Activated CD8-positive, alpha-beta memory T cell treated with anti-CD3 and anti-CD28 coated beads for 36 hours (primary cell): ENCODE measurements around the gene TMEM203. TPM values are rescaled to one million over a fixed set of nuclear protein-coding genes. Genes with fewer than 3 reads are reported as not detected.

Experiments used
- CTCF ChIA-PET: fragments of 350-600 bp; sonication (Branson Sonifier 250); formaldehyde crosslinking; loops from one replicate; lab custom pipeline; 2021; ENCODE audit warnings: antibody characterized with exemption; lab: Charles Lee
- POLR2A ChIA-PET: fragments of 350-600 bp; sonication (Branson Sonifier 250); formaldehyde crosslinking; loops from one replicate; lab custom pipeline; 2021; ENCODE audit warnings: antibody characterized with exemption; lab: Charles Lee
- total RNA-seq, 2 experiments: library from RNA; stranded (reverse); gene quantifications; one replicate each; pipeline ENCODE4 v1.2.3, GENCODE V29; 2021

TMEM203 gene
- total RNA-seq, 2 experiments from 2014 or later, result 47.0 to 47.1 TPM

GRCh38 chr9:137224830-137225694, 19.6 kb upstream of the TMEM203 start, which contains the start of gene CYSRT1:
Gene CYSRT1, plus strand, starts transcription at chr9:137225174. Its CDS starts 448 bp downstream, at chr9:137225622.
- ChIA-PET POLR2A (no interaction called here), CTCF (interaction anchor here (0.5 to 7.0 kb wide), 4 partner anchors 12 to 71 kb away, joined by 3 to 49 read pairs (median 3); partner anchors contain the start of gene TUBB4B)

GRCh38 chr9:137223078-137223970, 17.9 kb upstream of the TMEM203 start:
- ChIA-PET POLR2A (interaction anchor here (0.5 to 2.6 kb wide), 15 partner anchors 17 to 342 kb away, joined by 3 to 15 read pairs (median 4); partner anchors contain the start of genes ANAPC2, MAN1B1, NDOR1 and SSNA1), CTCF (interaction anchor here (0.8 to 7.0 kb wide), 11 partner anchors 13 to 436 kb away, joined by 3 to 49 read pairs (median 3); partner anchors contain the start of gene NPDC1)

GRCh38 chr9:137222190-137223077, 17.0 kb upstream of the TMEM203 start, which contains the start of gene RNF208:
Gene RNF208, minus strand, starts transcription at chr9:137222240. Its CDS starts 1,028 bp downstream, at chr9:137221212.
- POLR2A ChIA-PET, result interaction anchor here (0.5 to 2.6 kb wide), 11 partner anchors 17 to 136 kb away, joined by 3 to 15 read pairs (median 4); partner anchors contain the start of genes MAN1B1, NDOR1, TMEM203 and TPRN
- CTCF ChIA-PET, result interaction anchor here (0.8 to 7.0 kb wide), 11 partner anchors 14 to 435 kb away, joined by 3 to 49 read pairs (median 3); partner anchors contain the start of gene NPDC1

GRCh38 chr9:137221506-137222111, 16.2 kb upstream of the TMEM203 start:
- ChIA-PET POLR2A (interaction anchor here (0.9 to 1.6 kb wide), 2 partner anchors 11 to 32 kb away, joined by 3 to 4 read pairs; no protein-coding TSS in a partner anchor), CTCF (interaction anchor here (7.0 kb wide), 1 partner anchor 15 kb away, joined by 49 read pairs; no protein-coding TSS in a partner anchor)

GRCh38 chr9:137221095-137221505, 15.7 kb upstream of the TMEM203 start:
- CTCF ChIA-PET, result interaction anchor here (1.4 kb wide), 1 partner anchor 103 kb away, joined by 4 read pairs; no protein-coding TSS in a partner anchor
- POLR2A ChIA-PET, result interaction anchor here (0.8 to 0.9 kb wide), 2 partner anchors 11 to 13 kb away, joined by 3 to 4 read pairs; no protein-coding TSS in a partner anchor

GRCh38 chr9:137220317-137221094, 15.1 kb upstream of the TMEM203 start:
- CTCF ChIA-PET, result interaction anchor here (0.8 to 1.4 kb wide), 3 partner anchors 16 to 153 kb away, joined by 3 to 4 read pairs (median 4); no protein-coding TSS in a partner anchor
- POLR2A ChIA-PET, result interaction anchor here (0.6 to 0.8 kb wide), 2 partner anchors 13 to 431 kb away, joined by 4 read pairs; no protein-coding TSS in a partner anchor

- POLR2A ChIA-PET, result no interaction called here
- CTCF ChIA-PET, result interaction anchor here (0.8 to 1.4 kb wide), 3 partner anchors 17 to 152 kb away, joined by 3 to 4 read pairs (median 4); no protein-coding TSS in a partner anchor
These were observed 14.4 kb upstream of the TMEM203 start for GRCh38 chr9:137219757-137220316.

- ChIA-PET POLR2A (interaction anchor here (0.6 kb wide), 1 partner anchor 218 kb away, joined by 4 read pairs; no protein-coding TSS in a partner anchor), CTCF (interaction anchor here (1.7 kb wide), 1 partner anchor 8 kb away, joined by 6 read pairs; the partner anchor contains the start of gene RNF224)
These were observed 13.4 kb upstream of the TMEM203 start for GRCh38 chr9:137218754-137219271.

GRCh38 chr9:137218212-137218753, 12.8 kb upstream of the TMEM203 start:
- ChIA-PET POLR2A (no interaction called here), CTCF (interaction anchor here (1.7 kb wide), 1 partner anchor 9 kb away, joined by 6 read pairs; the partner anchor contains the start of gene RNF224)

GRCh38 chr9:137217276-137218211, 12.1 kb upstream of the TMEM203 start:
- CTCF ChIA-PET, result interaction anchor here (0.8 to 1.8 kb wide), 3 partner anchors 10 to 41 kb away, joined by 3 to 6 read pairs (median 4); partner anchors contain the start of gene RNF224
- POLR2A ChIA-PET, result no interaction called here

GRCh38 chr9:137216188-137216965, 10.9 kb upstream of the TMEM203 start:
- ChIA-PET POLR2A (no interaction called here), CTCF (interaction anchor here (0.9 to 1.8 kb wide), 2 partner anchors 40 to 51 kb away, joined by 3 to 4 read pairs; no protein-coding TSS in a partner anchor)

GRCh38 chr9:137215196-137215986, 9.9 kb upstream of the TMEM203 start:
- ChIA-PET POLR2A (no interaction called here), CTCF (no interaction called here)
